NB4 (cell line): Measurements from ENCODE around the gene GABRR2.

Experiments
- CTCF ChIP-seq: IDR thresholded peaks from one replicate; pipeline ENCODE4 v1.5.1; 2012; ENCODE audit warnings: low read depth, low read length
- MYC ChIP-seq: IDR thresholded peaks from 2 replicates; pipeline ENCODE4 v1.6.1; 2011; ENCODE audit warnings: low read depth, low read length
- POLR2A ChIP-seq: IDR thresholded peaks from 2 replicates; pipeline ENCODE4 v1.6.1; 2011; ENCODE audit warnings: mild to moderate bottlenecking; ENCODE audit not compliant: insufficient read length; ENCODE audit errors: extremely low read depth

DNA sequence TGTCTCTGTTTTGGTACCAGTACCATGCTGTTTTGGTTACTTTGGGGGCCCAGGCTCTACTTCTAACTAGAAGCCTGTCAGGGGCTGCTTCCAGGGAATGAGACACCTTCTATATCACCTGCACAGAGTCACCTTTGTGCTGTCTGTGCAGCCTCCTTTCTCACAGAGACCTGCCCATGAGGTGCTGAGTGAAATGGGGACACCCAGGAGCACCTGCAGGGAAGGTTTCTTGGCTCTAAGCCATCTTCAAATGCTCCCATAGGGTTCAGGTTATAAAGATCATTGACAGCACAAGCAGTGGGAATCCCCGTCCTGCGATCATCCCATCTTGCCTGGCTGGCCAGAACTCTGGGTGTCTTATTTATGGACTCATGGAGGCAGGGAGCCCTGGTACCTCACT, 19.1 kb downstream of the GABRR2 start:
- TF ChIP-seq CTCF (no peak), MYC (no peak), POLR2A (no peak)
